Stimulated activated CD4-positive, alpha-beta T cell treated with anti-CD3 and anti-CD28 coated beads, Interleukin-2, amount 100 ng/mL, for 48 hours (primary cell): Measurements from ENCODE around the gene PYROXD2.
A peak's percentile ranks its signal among the peaks of the same experiment; 100 is the strongest.

ENCODE experiments used
- DNase-seq, 2 donors: peaks; one replicate each; pipeline ENCODE4 v3.0.0-alpha.2; 2020

The PYROXD2 gene

DNA sequence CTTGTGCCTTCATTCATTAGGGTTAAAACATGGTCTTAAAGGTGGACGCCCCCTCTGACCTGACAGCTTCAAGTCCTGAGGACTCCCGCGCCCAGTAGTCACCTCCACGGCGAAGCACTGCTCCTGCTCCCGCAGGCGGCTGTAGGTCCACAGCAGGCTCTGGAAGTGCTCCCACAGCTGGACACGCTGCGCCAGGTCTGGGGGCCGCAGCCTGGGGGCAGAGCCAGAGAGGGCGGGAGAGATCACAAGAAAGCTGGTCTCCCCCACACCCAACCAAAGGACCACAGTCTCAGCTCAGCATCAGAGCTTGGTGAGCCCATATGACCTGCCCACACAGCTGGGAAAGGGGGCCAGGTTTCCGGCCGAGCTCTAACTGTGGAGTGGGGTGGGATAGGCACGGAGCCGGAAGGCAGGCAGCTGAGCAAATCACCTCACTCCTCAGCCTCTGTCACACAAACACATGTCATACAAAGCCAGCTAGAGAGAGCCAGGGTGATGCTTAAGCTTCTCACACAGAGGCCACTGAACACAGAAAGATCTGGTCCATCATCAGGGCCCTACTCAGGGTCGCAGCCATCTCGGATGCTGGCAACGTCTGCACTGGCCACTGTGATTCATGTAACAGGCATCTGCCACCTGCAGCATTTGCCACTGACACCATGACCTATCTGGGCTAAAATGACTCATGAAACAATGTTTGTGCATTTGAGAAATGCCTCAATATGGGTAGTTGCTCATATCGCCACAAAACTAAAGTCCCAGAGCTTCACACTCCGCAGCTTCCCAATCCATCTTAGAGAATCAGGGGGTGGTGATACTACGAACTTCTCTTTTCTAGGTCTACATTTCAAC, 19.1 kb upstream of the PYROXD2 start:
- DNase-seq, result no peak

DNA sequence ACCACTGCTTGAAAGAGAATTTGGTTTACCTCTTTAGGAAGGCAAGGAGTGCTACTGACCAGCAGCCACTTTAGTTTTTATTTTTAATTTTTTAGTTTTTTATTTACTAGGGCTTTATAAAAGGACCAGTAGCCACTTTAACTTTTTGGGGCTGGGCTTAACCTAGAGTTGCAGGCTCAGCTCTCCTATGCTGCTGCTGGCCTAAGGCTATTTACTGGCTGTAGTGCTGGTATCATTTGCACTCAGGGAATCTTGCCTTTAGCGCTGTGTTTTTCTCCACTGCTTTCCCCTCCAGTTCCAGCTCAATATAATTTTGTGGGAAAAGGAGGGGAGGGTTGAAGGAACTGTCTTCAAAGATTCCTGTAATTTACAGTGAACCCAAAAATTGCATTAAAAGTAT, 18.4 kb upstream of the PYROXD2 start:
- DNase-seq, result no peak

DNA sequence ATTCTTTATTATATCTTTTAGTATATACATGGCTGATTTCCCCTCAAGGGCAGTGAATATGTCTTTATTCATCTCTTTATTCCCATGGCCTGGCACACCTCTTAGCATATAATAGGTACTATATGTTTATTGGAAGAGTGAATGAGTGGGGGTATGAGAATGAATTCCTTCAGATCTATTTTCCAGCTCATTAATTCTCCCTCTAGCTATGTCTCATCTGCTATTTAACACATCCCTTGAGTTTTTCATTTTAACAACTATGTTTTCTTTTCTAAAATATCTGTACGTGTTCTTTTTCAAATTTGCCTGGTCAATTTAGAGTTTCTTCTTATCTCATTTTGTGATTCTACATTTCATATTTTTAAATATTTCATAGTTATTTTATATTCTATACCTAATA, 17.3 kb upstream of the PYROXD2 start:
- DNase-seq, result no peak

DNA sequence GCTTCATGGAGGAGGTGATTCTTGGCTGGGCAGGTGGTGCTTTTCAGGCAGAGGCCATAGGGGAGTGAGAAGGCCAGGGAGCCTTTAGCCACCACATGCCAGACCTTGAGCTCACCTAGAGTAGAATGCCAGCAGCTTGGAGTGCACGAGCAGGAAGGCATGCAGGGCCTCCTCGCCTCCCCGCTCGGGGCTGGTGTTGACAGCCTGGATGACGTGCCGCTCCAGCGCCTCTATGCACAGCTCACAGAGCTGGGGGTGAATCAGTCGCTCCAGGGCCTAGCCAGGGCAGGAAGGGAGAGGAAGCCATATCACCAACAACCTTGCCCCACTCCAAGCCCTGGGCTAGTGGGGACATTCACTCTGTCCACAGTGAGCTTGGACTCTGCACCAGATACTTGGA, 16.0 kb upstream of the PYROXD2 start:
- DNase-seq, result no peak

DNA sequence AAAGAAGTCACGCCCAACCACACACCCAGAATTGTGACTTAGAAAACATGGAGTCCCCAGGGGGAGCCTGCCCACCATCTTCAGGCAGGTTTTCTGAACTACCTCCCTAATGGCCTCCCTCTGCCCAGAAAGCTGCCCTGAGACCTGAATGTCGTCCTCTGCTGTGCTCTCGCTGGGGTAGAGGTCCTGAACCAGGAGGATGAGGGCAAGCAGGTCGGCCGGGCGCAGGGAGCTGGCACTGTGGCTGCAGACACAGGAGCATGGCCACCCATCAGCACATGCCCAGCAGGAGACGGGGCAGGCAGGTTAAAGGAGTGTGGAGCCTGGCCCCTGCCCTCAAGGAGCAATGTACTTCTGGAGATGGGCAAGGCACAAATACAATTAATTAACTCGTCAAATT, 15.4 kb upstream of the PYROXD2 start:
- DNase-seq, result no peak

DNA sequence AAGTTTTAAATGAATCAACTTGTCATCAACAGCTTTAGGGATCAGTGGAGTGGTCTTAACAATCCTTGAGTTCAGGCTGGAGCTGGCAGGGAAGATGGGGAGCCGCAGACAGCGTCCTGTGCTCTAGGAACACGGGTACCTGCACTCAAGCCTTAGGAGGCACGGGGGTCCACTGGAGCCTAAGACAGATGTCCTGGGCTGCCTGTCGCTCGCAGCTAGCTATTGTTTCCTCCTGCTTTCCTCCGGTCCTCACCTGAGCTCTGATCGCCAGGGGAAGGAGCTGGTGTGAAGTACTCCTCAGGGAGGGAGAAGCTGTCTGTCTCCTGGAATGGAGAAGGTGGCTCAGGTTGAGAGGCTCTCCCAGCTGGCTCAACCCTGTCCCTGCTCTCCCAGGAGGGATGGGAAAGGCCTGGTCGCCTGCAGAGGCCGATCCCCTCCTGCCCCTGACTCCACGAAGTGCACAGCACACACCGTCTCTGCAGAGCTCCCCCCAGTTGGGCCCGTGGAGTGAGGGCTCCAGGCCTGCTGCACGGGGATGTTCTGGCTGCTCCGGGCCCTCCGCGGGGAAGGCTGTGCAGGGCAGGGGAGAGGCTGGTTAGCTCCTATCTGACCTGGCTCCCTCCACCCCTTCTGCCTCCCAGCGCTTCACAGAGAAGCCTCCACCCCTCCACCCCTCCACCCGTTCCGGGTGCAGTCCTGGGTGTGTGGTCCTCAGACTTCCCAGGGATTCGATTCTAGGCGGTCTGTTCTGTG, 14.5 kb upstream of the PYROXD2 start:
- DNase-seq, result no peak

DNA sequence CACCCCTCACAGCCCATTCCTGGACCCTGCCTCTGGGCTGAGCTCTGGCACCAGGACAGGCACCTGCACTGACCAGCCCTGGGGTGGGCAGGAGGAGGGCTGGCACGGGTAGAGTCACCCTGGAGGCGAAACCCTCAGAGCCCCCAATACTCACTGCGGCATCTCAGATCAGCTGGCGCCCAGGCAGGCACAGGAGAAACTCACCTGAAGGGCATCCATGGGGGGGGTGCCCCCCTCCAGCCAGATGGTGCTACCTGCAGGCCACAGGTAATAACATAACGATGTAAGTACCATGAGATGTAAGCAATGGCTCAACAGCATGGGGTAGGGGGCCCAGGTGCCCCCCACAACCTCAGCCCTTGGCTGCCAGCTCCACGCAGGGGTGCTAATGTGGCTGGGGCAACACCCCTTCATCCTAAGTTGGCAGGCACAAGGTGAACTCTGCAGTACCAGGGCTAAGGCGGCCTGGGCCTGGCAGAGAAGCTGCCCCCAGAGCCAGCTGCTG, 12.1 kb upstream of the PYROXD2 start:
- DNase-seq, result no peak

DNA sequence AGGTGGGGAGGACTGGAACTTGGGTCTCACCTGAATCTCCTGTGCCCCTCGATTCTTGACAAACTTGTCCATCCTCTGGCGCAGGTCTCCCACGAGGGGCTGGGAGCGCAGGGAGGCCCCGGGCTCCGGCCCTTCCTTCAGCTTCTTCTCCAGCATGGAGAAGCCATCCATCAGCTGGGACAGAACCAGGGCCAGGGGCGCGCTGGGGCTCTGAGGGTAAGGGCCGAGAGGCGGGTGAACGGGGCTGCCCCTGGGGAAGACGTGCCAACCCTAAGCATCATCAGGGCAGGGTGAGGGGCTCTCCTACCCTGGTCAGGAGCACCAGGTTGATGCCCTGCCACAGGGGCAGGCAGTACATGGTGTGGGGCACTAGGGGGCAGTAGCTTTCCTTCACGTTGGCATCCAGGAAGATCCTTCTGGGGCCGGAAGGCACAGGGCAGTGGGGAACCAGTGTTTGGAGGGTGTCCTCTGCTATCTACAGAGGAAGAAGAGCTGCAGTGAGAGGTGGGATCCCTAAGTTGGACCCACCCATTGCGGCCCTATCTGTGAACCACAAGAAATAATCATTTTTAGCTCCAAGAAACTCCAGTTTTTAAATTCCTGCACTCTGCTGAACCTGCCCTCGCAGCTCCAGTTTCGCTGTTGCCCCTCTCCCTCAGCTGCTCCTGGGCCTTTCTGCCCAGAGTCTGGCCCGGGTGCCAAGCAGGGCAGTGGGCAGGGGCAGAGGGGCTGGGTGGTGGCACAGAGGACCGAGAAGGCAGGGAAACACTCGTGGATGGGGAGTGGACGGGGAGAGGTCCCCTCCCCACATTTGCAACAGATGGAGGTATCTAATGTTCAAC, 10.8 kb upstream of the PYROXD2 start:
- peak; percentile 48 for DNase-seq

DNA sequence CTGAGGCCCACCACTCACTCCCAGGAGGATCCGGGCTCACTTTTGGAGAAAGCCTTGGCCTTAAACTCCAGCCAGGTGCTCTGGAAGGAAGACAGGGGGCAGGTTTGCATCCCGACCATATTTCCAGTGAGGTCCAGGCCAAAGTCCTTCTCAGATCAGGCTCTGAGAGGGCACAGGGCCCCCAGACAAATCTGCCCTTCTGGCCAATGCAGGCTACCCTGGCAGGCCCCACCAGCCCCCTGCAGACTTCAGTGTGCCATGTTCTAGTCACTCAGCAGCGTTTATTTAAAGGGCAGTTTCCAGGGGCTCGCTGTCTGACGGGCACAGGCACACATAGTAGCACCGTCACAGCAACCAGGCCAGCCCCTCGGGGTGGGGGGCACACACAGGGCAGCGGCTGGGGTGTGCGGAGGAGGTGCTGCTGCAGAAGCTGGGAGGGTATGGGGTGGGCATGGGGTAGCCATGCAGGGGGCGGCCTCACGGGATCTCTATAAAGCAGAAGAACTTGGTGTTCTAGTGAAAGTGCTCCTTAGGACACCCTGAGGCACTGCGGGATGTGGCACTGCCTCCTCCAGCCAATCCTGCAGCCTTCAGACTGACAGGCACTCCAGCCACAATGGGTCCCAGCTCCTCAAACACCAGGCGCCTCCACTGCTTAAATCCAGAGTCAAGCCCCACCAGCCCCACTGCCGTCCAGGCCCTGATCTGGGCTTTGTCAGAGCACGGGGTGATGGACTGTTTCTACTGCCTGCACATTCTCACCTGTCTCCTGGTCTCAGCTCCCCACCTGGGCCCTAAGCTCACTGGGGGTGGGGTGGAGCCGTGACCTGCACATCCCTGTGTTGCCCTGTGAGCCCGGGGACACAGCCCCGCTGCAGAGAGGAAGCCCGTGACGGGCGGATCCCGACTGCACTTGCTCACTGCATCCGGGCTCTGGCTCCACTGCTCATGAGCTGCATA, 9.6 kb upstream of the PYROXD2 start:
- no peak for DNase-seq

DNA sequence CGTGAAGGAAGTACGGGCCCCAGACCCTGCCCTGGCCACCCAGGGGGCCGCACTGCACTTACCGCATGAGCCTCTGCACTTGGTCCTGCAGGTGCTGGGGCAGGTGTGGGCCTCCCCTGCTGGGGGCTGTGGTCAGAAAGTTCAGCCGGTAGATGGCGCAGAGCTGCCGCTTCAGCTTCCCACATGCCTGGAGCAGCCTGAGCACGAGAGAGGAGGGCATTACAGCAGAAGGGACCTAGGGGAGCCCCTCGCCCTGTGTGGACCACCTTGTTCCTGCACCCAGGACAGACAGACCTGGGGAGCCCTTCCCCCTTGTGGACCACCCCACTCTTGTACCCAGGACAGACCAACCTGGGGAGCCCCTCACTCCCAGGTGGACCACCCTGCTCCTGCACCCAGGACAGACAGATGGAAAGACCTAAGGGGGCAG, 8.7 kb upstream of the PYROXD2 start:
- DNase-seq, result no peak

DNA sequence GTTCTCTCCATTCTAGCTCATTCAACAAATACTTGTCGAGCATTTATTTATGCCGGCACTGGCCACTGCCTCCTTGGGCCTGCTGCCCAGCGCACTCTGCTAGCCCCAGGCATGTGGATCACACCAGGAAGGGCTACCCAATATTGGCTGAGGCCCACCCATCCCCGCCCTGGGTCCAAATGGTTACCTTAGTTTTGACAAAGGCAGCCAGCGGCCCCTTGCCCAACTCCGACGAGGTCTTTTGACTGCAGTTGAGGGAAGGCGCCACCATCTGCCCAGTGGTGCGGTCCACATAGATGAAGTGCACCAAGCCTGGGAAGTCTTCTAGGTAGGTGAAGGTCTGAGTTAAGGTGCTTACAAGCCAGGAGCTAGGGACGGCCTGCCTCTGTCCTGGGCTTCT, 7.2 kb upstream of the PYROXD2 start:
- DNase-seq, result no peak

DNA sequence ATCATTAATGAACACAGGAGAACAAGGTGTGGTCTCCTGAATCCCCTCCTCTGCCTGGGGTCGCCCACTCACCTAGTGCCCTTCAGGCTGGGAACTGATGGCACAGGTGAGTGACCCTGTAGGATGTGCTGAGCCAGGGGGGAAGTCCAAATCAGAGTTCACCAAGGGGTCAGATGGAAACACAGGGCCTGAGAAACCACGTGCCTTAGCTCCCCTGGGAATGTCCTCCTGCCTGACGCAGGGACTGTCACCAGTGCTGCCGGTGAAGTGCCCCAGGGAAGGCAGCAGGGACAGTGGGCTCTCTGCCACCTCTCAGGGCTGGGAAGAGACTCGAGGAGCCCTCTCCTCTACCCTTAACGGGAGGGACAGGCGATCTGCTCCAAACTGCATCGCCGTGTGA, 5.8 kb upstream of the PYROXD2 start:
- no peak for DNase-seq

DNA sequence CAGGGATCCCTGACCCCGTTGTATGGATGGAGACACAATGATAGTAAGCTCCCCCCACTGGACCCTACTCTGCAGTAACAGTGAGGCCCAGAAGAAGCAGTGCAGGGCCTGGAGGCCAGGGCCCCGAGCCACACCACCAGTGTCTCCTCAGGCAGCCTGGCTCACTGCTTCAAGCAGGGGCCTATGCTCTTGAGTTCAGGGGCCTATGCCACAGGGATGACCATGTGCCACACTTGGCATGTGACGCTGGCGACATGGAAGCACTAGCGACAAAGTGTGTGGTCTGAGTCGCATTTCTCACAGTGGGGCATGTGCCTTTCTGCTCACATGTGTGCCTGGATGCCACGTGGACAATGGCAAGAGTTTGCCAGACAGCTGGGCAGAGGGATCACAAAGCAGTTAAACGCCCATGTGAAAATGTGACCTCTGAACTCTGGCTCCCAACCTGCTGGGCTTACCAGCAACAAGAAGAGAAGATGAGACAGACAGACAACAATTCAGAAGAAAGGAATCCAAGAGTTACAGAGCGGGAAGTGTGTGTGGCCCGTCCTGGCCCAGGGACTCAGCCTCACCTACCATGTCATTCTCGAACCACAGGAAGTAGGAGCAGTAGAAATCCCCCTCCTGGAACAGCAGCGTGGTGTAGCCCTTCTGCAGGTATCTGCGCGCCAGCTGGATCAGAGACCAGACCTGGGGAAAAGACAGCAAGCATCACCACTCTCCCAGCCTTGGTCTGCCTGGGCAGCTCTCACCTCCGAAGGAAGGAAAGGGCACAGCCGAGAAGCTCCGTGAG, 4.7 kb upstream of the PYROXD2 start:
- DNase-seq, result no peak

DNA sequence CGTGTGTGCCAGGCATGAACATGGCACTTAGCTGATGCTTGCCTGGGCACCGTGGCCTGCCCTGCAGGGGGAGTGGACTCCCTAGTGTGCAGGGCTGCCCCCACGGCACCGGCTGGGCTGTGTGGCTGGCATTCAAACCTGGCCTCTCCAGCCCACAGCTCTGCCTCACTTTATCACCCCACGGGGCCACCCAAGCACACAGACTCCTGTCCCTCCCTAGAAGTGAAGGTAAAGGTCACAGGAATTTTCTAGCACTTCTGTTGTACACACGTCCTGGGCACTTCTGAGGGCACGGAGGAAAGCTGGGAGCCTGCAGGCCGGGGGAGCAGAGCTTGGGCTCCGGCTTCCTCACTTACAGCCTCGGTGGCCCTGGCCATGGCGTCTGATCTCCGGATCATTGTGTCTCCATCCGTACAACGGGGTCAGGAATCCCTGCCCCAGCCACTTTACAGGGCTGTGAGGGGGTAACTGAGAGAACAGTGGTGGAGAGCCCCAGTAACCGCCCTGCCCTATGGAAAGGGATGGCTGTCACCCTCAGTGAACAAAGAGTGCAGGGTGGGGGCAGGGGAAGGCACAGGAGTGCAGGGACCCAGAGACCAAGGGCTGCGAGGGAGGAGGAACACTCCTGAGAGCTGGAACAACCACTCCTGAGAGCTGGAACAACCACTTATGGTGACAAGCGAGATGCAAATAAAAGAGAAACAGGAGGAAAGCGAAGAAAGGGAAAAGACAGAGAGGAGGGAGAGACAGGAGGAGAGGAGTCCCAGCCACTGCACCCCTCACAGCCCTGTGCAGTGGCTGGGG, 3.9 kb upstream of the PYROXD2 start:
- no peak for DNase-seq

DNA sequence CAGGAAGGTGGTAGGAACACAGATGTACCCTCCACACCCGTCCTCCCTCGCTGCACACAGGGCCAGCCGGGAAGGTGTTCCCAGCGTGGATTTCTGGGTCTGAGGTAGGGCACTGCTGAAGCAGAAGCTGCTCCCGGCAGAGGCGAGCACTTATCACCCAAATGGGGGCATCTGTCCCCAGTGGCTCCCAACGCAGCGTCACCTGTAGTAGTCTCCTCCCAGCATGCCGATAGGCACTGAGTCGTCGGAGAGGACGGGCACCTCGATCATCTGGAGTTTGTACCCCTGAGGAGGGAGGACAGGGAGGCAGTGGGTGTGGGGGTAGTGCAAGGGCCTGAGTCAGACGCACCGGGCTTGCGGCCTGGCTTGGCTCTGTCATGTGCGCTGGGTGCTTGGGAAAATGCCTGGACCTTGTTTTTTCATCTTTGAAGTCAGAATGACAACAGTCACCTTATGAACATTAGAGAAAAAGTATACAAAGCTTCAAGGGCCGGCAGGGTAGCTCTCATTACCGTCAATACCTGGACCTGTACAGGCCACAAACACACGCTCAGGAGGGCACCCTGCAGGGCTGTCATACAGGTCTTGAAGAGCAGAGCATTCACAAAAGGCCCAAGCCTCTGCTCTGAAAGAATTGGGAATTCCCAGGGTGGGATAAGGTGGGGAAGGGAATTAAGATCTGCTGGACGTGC, 3.1 kb upstream of the PYROXD2 start:
- DNase-seq, result no peak

DNA sequence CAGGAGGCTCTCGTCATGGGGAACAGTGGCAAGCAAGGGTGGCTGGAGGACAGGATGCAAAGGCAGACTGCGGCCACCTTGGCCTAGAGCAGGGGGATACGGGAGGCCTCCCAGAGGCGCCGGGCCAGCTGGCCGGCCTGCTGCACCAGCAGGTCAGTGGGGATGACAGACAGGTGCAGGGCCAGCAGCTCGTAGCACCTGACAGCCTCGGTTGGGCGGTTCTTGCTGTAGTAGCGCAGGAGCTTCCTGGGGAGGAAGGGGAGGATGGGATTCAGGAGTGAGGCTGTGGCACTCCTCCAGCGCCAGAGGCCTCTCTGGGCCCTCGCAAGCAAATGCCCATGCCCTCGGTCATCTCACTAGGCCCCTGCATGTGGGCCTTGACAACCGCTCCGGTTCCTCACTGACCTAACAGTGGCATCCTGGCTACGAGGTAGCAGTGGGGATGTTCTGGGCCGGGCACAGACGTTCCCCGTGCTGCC, 2.5 kb upstream of the PYROXD2 start:
- no peak for DNase-seq

DNA sequence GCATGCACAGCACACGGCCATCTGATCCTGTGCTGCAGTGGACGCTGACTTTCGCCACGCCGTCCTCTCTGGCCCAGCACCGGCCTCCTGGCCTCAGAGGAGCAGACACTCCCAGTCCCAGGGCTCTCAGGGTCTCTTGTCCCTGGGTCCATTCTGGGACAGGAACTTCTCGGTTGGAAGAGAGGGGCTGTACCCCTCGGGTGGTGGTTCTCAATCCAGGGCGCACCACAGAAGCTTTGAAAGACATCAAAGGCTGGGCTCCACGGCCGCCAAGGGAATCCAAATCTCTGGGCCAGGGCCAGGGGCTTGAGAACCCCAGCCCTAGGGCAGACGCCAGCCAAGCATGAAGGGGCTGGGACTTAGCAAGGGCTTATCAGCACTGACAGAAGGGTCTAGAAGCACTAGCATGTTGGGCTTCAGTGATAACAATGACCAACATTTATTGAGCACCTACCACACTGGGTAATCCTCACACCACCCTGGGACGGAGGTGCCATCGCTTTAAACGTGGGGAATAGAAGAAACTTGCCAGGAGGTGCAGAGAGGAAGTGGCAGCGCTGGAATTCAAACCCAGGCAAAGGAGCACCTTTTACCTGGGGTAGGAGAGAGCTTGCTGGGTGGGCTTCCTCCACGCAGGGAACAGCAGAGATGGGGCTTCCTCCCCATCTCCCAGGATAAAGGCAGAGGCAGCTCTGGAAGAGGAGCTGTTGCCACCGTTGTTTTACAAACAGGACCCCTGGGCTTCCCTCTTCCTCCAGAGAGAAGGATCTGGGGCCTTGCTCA, 1.8 kb upstream of the PYROXD2 start:
- no peak for DNase-seq

DNA sequence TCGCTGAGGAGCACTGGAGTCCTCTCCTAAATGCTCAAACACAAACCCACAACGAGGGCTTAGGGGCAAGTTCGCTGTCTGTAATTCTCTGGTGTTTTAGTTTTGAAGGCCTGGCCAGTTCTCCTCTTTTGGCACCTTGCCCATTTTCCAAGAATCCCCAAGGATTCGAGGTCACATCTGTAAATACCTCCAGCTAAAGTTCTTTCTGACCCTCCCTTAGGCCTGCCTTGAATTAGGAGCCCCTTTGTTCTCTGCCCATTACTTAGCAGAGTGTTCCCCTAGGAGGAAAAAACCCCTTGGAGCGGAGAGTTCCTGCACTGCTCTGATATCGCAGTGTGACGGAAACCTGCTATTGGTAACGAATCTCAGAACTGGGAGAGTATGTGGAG, 743 bp upstream of the PYROXD2 start:
- DNase-seq, result no peak

DNA sequence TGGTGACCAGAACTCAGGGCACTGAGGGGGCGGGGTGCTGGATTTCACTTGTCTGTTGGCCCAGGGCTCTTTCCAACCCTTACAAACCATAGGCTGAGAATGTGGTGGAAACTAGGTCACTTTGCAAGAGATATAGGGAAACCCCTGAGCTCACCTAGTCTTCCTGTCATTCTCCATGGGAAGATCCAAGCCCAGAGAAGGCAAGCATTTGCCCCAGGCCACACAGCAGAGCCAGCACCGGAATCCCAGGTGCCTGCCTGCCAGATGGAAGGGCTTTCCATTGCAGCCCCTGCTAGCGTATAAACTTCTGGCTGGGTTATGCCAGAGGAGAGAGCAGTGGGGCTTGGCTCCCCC, 427 bp downstream of the PYROXD2 start:
- no peak for DNase-seq
